Stimulated activated CD4-positive, alpha-beta T cell treated with anti-CD3 and anti-CD28 coated beads, Interleukin-2, amount 100 ng/mL, for 48 hours (primary cell): Measurements from ENCODE around the gene SMURF2.
A peak's percentile ranks its signal among the peaks of the same experiment; 100 is the strongest.

Source experiments
- DNase-seq, 2 donors: peaks; one replicate each; pipeline ENCODE4 v3.0.0-alpha.2; 2020

The SMURF2 gene

DNA sequence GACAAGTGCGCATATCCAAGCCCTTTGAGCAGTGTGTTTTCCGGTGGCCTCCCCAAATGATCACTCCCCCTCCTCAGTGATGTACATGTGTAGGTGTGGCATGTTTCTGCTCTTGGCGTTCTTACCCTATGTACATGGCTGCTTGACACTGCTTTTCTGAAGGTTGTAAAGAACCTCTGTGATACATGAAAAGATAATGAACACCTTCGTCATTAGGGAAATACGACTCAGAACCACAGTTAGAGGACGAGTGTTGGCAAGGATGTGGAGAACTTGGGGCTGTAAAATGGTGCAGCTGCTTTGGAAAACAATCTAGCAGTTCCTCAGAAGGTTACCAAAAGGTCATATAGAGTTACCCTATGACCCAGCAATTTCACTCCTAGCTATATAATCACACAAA is 126.8 kb downstream of the SMURF2 start:
- no peak for DNase-seq

DNA sequence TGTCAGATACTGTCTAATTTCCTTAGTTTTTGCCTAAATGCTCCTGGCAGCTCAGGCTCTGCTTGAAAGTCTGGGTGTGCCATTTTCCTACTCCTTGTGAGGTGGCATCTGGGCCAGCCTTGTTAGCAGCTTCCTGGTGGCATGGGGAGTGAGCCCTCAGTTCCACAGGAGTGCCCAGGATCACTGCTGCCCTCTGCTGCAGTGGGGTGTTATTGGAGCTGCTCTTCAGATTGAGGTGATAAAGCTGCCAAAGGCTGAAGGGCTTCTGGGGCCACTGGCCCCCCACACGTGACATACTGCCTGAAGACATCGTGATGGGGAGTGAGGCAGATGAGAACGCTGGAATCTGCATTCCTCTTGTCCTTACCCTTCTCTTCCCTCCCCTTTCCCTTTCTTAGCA is 127.9 kb downstream of the SMURF2 start:
- DNase-seq, result no peak

DNA sequence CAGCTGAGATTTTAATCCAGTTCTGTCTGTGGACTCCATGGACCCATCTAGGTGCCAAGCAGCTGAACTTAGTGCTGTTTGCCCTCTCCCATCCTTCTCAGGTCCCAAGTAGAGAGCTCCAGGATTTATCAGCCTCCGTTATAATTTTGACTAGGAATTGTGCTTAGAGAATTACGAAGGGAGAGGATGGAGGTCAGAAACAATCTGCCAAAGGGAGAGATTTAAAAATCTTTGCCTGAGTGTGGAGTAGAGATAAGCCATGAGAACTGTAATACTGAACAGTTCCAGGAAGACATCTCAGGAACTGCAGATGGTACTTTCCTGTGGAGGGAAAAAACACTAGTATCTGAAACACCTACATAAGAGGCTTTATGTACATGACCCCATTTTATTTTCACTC is 128.3 kb downstream of the SMURF2 start:
- DNase-seq, result no peak

- no peak for DNase-seq
Measured at GRCh38 chr17:64532409-64532808, 129.7 kb downstream of the SMURF2 start.

DNA sequence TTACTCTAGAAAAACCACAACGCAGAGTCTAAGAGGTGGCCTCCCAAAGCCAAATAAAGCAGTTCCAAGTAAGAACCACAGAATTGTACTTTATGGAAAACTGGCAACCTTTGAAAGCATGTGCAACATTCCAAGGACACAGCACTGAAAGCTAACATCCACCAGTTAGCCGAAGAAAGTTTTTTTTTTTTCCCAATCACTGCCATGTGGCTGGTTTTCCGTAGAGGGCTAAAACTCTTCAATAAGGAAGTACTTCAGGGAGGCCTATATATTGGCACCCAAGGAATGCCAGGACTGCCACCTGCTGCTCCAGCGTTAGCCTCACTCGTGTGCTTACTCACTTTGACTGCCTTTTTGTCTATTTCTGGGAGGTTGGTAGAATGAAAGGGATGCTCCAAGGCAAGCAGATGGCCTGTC is 130.1 kb downstream of the SMURF2 start:
- no peak for DNase-seq

GRCh38 chr17:64529221-64529620 is 132.9 kb downstream of the SMURF2 start:
- no peak for DNase-seq

DNA sequence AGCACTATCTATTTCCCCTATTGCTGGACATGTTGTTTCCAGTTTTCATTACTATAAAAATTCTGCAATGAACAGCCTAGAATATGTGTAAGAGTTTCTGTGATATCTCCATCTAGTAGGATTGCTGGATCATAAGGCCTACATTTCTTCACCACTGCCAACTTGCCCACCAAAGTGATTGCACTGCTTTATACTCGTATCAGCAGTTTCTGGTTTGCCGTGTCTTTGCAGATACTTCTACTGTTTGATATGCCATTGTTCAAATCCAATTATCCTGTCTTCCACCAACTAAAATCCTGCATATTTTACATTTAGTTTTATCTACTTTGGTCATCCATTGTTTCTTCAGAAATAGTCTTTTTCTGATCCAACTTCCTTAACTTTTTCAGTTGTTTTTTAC is 134.2 kb downstream of the SMURF2 start:
- no peak for DNase-seq

- no peak for DNase-seq
Measured at GRCh38 chr17:64520359-64520758, 141.7 kb downstream of the SMURF2 start.

- DNase-seq, result no peak
Measured at GRCh38 chr17:64519601-64520000, 142.5 kb downstream of the SMURF2 start.

DNA sequence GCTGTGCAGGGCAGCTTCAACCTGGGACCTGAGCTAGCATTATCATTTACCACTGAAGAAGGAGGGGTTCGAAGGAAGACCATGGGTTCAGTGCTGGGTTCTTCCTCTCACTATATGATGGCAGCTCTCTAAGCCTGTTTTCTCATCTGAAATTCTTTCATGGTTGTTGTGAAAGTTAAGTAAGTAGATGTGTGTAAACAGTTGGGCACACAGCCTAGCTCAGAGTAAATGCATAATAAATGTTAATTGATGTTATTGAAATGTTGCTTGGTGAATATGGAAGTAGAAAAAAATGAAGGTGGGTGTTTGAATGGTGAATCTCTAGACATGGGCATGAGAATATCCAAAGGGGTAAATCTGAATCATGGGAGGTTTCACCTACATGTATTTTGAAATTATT is 146.3 kb downstream of the SMURF2 start:
- DNase-seq, result no peak

DNA sequence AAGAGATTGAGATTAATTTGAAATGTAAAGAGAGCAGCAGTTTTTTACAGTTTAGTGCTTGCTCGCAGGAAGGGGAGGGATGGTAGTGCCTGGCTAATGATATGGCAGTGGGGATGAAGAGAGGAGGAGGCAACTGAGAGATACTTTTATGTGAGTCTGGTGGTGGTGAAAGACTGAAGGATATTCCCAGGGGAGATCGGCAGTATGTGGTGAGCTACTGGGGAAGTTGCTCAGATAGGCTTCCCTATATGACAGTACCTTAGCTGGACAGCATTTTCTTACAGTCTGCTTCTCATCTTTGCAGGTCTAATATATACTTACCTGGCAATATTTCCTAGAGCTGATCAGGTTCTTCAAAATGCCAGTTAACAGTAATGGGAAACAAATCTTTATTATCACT is 146.7 kb downstream of the SMURF2 start:
- no peak for DNase-seq

- no peak for DNase-seq
Measured at GRCh38 chr17:64509179-64509578, 152.9 kb downstream of the SMURF2 start.

DNA sequence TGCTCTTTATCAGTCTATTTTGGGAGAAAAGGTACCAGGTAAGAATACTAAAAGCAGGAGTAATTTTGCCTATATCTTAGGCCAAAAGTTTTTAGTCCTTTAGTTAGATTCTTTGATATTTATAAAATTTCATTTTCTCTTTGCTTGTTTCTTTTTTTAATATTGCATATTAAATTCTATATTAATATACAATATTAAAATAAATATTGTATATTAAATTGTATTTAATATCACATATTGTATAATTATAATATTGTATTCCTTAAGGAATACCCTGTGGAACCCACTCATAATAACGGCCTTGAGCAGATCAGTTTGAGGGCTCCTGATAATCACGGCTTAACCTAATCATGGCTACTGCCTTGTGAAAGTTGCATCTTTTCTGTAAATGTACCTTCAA is 153.4 kb downstream of the SMURF2 start:
- DNase-seq, result no peak

- DNase-seq, result no peak
Measured at GRCh38 chr17:64507413-64507782, 154.7 kb downstream of the SMURF2 start.

- peak; percentile 90 to 91 for DNase-seq
Measured at GRCh38 chr17:64506576-64507412, 155.3 kb downstream of the SMURF2 start, which contains the start of gene CEP95. CEP95 (plus strand) TSS chr17:64506977; CDS start chr17:64507098, 121 bp downstream.

DNA sequence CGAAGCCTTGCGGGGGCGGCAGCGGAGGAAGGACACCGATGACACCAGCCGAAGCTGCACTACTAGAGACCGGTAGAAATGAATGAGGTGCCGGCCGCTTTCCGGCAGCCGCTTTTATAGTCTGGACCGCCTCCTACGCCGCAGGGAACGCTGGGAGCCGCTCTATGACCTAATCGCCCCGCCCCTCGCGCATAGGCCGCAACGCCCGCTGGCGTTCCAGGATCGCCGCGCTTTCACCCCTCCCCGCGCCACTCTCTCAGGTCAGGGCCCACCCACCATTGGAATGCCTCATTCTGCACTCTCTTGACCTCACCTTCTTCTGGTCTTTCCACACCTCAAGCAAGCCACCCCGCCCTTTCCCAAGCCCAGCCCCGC is 155.9 kb downstream of the SMURF2 start, which contains the start of gene DDX5:
Gene DDX5 (minus strand): TSS at position 89 of the 375 bp plus-strand sequence. CDS start 170 bp downstream, outside the sequence.
- peak; percentile 95 to 97 for DNase-seq

DNA sequence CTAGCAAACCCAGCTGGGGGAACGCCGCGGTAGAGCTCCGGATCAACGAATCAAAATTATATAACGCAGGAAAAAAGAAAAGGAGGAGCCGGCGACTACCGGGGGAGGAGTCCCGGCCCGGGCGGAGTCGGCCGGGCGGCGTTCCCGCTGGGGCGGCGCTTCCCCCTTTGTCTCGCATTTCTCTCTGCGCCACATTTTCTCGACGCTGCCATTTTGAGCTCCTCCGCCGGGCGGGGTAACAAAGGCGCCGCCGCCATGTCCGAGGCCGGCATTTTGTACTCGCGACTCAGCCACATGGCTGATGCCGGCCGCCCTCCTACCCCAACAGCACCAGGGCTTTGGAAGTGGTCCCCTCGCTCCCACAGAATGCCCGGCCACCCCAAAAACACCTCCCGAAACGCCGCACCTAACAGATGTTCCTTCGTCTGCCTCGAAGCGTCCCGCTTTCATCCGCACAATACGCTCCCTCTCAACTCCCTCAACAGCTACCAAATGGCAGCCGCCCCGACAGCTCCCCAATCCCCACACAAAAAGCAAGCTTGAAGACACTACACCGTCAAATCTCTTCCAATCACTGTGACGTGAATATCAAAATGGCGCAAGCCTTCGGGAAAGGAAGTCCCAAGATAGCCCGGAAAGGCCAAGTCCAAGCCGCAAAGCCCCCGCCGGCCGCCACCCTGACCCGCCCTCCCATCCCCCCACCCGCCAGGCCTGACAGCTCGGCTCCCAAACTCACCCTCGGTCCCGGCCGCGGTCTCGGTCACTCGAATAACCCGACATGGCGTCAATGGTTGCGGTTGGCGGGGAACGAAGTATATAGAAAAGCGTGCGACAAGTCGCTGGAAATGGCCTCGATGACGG is 156.5 kb downstream of the SMURF2 start:
- peak; percentile 74 to 76 for DNase-seq

DNA sequence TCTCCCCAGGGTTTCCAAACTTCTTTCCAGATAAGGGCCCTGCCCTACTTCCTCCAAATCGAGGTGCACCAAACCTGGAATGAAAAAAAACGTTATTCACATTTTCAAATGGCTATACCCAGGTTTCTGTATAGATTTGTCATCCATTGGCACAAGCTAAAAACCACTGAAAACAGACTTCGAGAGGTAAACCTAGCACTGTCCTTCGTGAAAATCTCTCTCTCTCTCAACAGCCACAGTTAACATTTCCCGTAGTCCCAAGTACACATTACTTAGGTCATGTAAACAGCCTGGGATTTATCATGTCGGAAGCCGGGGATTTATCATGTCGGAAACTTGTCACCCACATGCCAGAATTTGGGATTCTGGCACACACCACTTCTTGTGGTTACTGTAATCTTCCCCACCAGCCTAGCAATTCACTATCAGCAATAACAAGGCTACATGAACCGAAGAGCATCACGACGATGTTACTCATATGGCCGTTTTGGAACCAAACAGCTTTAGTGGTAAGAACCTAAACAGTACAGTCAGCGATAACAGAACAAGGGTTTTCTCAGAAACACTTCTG is 157.3 kb downstream of the SMURF2 start:
- DNase-seq, result no peak

DNA sequence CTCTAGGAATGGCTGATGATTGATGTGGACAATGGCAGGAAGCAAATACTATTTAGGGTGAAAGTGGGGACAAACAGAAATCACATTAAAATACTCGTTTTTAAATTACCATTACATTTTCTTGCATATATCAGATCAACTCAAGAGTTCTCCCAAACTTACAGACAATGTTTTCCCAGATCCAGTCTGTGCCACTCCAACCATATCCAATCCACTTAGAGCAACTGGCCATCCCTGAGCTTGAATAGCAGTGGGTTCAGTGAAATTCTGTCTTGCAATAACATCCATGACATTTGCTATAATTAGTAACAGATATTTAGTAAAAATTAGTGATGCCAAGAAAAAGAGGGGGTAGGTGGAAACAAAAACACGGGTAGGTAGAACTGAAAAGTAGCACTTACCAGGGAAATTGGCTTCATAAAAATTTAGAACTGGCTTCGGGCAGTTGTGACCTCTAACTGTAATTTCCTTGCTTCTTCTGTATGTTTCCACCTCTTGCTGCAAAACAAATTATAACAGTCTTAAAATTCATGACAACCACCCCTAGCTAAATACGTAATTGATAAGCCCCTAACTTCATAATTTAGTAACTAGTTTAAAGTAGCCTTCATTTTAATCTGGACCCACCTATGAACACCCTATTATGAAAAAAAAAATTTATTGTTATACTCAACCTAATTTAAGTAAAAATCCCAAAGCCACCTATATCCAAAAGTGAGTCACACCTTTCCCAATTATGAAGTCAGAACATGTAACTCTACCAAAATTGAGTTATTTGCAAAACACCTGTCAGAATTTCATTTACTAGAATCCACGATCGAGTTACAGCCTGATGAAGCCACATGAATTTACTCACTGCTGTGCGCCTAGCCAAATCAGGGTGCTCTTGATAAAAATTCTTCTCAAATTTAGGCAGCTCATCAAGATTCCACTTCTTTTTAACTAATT is 158.0 kb downstream of the SMURF2 start:
- no peak for DNase-seq

- no peak for DNase-seq
Measured at GRCh38 chr17:64503341-64503740, 158.8 kb downstream of the SMURF2 start.

DNA sequence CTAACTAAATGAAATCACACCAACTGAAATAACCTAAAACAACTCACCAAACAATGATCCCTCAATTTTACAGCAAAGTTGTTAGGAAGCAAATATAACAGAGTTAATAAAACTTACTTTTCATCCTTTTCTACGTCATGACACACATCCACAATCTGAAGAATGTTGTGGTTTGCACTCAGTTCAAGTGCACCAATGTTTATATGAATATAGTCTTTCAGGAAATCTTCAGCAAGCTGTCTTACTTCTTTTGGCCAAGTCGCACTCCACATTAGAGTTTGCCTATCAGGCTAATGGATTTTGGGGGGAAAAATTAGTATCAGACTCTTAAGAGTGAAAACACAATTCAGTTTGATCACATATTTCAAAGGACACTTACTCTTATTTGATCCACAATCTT is 159.3 kb downstream of the SMURF2 start:
- DNase-seq, result no peak

GRCh38 chr17:64502021-64502420 is 160.1 kb downstream of the SMURF2 start:
- DNase-seq, result no peak
